Measurements from ENCODE around the gene PTER. TPM values are rescaled to one million over a fixed set of nuclear protein-coding genes. Genes with fewer than 3 reads are reported as not detected.

PTER gene
- total RNA-seq, 2 donors from 2014 or later: 6.2 to 11.2 TPM

DNA sequence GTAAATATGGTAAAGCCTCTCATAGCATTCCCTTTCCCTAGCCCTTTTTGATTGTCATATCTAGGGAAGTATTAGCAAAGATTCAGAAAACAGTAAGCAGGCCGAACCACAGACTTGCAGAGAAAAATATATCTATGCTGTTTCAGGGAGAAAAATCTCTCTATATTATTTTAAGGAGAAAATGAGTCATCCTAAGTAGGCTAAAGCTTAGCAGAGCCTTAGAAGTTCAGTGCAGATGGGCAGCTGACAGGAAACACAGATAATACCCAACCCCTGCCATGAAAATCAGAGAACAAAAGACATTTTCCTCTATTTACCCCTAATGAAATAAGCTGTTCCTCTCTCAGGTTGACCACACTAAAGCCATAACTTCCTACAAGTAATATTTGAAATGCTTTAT, 68.4 kb downstream of the PTER start:
- Histone ChIP-seq H3K27ac (no peak overlapping the region), H3K27me3 (replicated peaks; ENCODE audit: insufficient read depth) (no peaks in the 10 kb centered on the region), H3K36me3 (no peaks in the 10 kb centered on the region), H3K4me3 (no peak overlapping the region), H3K4me1 (ENCODE audit: control insufficient read depth in 1 of 2, low read depth in 2 of 2) (no peaks in the 10 kb centered on the region), H3K9me3 (no peaks in the 10 kb centered on the region)
- DNase-seq (ENCODE audit: low spot score) (no peak), ATAC-seq (ENCODE audit: insufficient number of reproducible peaks, low FRiP score, low read depth) (no peak)
- TF ChIP-seq, protein P1, sequence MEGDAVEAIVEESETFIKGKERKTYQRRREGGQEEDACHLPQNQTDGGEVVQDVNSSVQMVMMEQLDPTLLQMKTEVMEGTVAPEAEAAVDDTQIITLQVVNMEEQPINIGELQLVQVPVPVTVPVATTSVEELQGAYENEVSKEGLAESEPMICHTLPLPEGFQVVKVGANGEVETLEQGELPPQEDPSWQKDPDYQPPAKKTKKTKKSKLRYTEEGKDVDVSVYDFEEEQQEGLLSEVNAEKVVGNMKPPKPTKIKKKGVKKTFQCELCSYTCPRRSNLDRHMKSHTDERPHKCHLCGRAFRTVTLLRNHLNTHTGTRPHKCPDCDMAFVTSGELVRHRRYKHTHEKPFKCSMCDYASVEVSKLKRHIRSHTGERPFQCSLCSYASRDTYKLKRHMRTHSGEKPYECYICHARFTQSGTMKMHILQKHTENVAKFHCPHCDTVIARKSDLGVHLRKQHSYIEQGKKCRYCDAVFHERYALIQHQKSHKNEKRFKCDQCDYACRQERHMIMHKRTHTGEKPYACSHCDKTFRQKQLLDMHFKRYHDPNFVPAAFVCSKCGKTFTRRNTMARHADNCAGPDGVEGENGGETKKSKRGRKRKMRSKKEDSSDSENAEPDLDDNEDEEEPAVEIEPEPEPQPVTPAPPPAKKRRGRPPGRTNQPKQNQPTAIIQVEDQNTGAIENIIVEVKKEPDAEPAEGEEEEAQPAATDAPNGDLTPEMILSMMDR (IDR thresholded peaks at IDR 0.05): no peak

DNA sequence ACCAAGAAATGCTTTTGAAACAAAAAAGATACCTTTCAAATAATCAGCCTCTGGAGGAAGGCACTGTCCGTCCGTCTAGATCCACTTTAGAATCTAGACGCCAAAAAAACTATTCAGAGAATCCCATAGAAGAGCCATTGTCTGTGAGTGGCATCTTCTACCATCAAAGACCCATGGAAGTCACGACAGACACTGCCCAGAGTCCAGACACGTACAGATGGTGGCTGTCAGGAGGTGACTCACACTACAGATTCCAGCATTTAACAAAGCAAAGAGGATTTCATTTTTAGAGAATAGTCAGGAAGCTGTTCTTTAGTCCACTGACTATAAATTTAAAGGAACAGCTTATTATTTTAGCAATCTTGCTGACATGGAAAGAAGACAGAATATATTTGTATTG, 73.2 kb downstream of the PTER start:
- Histone ChIP-seq H3K27ac (no peak overlapping the region), H3K9me3 (no peaks in the 10 kb centered on the region), H3K4me3 (no peak overlapping the region), H3K27me3 (replicated peaks; ENCODE audit: insufficient read depth) (no peaks in the 10 kb centered on the region), H3K4me1 (ENCODE audit: control insufficient read depth in 1 of 2, low read depth in 2 of 2) (no peaks in the 10 kb centered on the region), H3K36me3 (no peaks in the 10 kb centered on the region)
- DNase-seq (ENCODE audit: low spot score): no peak
- ATAC-seq (ENCODE audit: insufficient number of reproducible peaks, low FRiP score, low read depth): no peak
- TF ChIP-seq, protein P1 (IDR thresholded peaks at IDR 0.05): no peak

DNA sequence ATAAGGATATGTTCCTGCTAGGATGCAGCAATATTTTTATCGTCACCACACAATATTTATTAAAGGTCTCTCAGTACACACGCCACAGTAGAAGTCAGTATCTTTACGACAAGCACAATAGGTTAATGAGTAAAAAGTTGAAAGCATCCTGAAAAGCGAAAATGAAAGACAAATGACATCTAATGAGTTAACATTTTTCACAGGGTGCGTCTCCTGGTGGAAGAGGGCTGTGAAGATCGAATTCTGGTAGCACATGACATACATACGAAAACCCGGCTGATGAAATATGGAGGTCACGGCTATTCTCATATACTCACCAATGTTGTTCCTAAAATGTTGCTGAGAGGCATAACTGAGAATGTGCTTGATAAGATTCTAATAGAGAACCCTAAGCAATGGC, 74.0 kb downstream of the PTER start:
- no peak for DNase-seq (ENCODE audit: low spot score)
- no peaks in the 10 kb centered on the region for H3K4me1 ChIP-seq (ENCODE audit: control insufficient read depth in 1 of 2, low read depth in 2 of 2)
- H3K27ac ChIP-seq: no peak overlapping the region
- H3K4me3 ChIP-seq: no peak overlapping the region
- H3K27me3 ChIP-seq (replicated peaks; ENCODE audit: insufficient read depth): no peaks in the 10 kb centered on the region
- H3K36me3 ChIP-seq: no peaks in the 10 kb centered on the region
- no peak for ATAC-seq (ENCODE audit: insufficient number of reproducible peaks, low FRiP score, low read depth)
- TF ChIP-seq, protein P1 (IDR thresholded peaks at IDR 0.05): no peak
- no peaks in the 10 kb centered on the region for H3K9me3 ChIP-seq

DNA sequence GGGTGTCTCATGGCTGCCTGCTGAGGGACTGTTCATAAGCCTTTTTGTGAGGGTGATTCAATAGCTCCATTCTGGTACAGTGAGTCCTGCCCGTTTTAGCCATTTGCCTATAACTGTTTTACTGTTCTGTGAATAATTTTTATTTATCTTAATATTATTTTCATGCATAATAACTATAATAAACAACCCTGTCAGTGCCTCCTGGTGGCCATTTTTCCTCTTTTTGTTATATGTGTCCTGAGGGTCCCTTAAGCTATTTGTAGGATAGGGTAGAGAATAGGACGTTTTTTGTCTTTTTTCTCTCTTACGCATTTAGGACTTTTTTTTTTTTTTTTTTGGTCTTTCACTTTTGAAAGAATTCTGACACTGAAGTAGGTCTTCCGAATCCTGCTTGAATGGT, 82.0 kb downstream of the PTER start:
- H3K36me3 ChIP-seq: no peaks in the 10 kb centered on the region
- peaks cover 18 to 27% of the 10 kb centered on the region in 2 donors for H3K4me1 ChIP-seq (ENCODE audit: control insufficient read depth in 1 of 2, low read depth in 2 of 2)
- ATAC-seq (ENCODE audit: insufficient number of reproducible peaks, low FRiP score, low read depth) (no peak), DNase-seq (ENCODE audit: low spot score) (no peak)
- H3K9me3 ChIP-seq: no peaks in the 10 kb centered on the region
- H3K27me3 ChIP-seq (replicated peaks; ENCODE audit: insufficient read depth): no peaks in the 10 kb centered on the region
- H3K27ac ChIP-seq: no peak overlapping the region
- H3K4me3 ChIP-seq: no peak overlapping the region
- TF ChIP-seq, protein P1 (IDR thresholded peaks at IDR 0.05): no peak

DNA sequence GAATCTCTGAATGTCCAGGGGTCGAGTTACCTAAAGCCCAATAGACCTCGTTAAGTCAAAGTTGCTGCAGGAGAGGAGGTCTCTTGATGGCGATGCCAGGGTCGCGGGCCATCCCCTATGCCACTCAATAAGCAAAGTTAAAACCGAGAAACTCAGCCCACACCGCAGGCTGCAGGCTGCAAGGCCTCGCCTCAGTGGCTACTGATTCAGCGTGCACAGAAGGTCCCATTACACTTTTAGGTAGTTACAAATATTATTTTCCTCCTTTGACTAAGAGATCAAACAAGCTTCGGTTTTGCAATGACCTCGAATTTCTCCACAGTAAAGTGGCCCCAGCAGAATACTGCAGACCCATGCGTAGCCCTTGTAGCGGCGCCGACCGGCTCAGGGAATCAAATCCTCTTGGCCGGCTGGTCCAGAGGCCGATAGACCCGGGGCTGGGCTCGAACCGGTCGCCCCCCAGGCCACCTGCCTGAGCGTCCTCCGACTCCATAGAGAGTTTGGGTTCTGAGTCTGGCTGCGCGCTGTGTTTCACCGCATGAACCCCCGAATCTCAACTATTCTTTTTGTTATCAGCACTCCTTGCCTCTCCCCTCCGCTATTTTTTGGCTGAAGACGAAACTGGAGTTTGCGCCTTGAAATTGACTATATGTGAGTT, 82.6 kb downstream of the PTER start:
- Histone ChIP-seq H3K4me1 (ENCODE audit: control insufficient read depth in 1 of 2, low read depth in 2 of 2) (peaks cover 18 to 27% of the 10 kb centered on the region in 2 donors), H3K27ac (no peak overlapping the region), H3K27me3 (replicated peaks; ENCODE audit: insufficient read depth) (no peaks in the 10 kb centered on the region), H3K4me3 (peak overlapping the region; percentile 77), H3K9me3 (no peaks in the 10 kb centered on the region), H3K36me3 (no peaks in the 10 kb centered on the region)
- no peak for DNase-seq (ENCODE audit: low spot score)
- TF ChIP-seq, protein P1 (IDR thresholded peaks at IDR 0.05): no peak
- no peak for ATAC-seq (ENCODE audit: insufficient number of reproducible peaks, low FRiP score, low read depth)

Measured in thoracic aorta (tissue), 2 donors.